GM21576 (cell line): ENCODE measurements around the gene ATP5F1A.

Experiments
- ATAC-seq: cut with Tn5 transposase; IDR thresholded peaks from one replicate; pipeline ENCODE4 v1.9.1; 2021; ENCODE audit warnings: mild to moderate bottlenecking, moderate library complexity; ENCODE audit not compliant: unreplicated experiment

The ATP5F1A gene

DNA sequence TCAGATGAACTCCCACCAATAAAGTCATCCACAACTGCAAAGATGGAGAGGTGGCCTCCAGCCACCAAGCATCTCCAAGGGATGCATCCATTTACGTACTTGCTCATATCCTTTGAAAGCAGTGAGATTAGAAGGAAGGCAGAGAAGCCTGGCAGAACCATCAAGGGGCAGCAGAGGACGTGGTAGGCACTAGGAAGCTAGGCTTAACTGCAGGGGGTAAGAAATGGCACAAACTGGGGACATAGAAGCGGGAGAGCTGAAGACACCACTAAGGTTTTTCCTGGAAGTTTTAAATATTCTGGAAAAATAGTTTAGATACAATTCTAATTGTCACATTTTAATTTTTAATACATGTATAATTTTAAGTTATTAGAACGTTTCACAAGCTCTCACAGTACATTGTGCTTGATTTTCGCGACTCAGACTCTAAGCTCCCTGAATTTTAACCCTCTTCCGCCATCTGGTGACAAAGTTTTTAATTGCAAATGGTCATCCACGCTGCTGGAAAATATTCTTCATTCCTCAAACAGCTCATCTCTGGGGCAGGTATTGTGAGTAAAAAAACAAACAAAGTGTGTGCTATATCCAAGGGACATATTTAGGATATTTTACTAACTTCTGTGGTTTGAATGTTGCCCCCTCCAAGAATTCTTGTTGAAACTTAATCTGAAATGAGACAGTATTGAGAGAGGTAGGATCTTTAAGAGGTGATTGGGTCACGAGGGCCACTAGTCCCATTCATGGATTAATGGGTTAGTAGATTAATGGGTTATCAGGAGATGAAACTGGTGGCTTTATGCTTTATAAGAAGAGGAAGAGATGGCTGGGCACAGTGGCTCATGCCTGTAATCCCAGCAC is 24.4 kb downstream of the ATP5F1A start:
- no peak for ATAC-seq

DNA sequence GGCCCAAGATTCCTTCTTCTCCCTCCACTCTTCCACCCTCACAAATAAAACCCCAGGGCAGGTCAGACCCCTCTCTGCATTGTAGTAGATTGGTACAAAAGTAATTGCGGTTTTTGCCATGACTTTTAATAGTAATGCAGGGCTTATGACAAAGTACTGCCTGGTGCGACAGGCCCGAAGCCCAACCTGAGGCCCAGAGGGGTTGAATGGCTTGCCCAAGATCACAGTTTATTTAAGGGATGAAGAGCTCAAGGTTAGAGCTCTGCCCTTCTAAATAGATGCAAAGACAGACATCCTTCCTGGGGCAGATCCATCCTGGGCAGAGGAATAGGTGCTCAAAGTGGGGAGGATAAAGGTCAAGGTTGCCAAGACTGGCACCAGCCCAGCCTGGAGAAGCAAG is 25.1 kb downstream of the ATP5F1A start:
- no peak for ATAC-seq

DNA sequence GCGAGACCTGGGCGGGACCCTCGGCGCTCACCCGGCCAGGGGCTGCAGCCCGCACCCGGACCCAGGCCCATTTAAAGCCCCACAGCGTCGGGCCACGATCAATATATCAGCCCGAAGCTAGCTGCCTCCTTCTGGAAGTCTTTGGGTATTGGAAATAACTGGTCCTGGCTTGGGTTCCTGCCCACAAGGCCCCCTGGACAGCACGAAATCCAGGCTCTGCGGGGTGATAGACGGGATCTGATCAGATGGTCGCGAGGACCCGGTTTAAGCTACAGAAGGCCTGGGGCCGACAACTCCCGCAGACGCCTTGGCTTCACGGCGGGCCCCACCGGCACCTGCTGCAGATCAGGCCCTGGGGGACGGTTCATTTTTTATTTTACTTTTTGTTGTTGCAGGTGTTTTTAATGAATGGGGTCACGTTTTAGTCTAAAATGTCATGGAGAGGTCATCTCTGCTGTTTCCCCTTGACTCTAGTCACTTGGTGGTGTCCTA is 25.7 kb downstream of the ATP5F1A start:
- ATAC-seq: no peak

GRCh38 chr18:46071653-46072375 is 26.3 kb downstream of the ATP5F1A start, which contains the start of gene PSTPIP2:
Gene PSTPIP2, minus strand, starts transcription at chr18:46072260. Its CDS starts 72 bp downstream, at chr18:46072188.
- peak; percentile 51 for ATAC-seq

GRCh38 chr18:46070815-46071652 is 27.1 kb downstream of the ATP5F1A start:
- ATAC-seq: no peak

GRCh38 chr18:46070232-46070631 is 27.9 kb downstream of the ATP5F1A start:
- no peak for ATAC-seq

DNA sequence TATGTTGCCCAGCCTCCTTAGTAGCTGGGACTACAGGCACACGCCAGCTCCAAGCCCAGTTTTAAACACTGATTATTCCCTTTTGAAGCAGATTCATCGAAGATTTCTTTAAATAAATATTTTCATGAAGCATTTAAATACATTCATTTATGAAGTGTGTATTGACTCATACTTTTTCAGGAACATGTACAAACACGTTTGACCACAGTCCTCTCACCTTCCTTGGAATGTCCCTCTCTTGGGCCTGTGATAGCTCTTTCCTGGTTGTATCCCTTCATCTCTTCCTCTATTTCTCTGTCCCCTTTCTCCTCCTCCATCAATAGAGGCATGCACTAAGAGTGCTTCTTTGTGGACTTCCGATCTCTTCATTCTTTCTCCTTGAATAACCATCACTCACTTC is 28.6 kb downstream of the ATP5F1A start:
- ATAC-seq: no peak

GRCh38 chr18:46068763-46069162 is 29.3 kb downstream of the ATP5F1A start:
- no peak for ATAC-seq

GRCh38 chr18:46067438-46068007 is 30.6 kb downstream of the ATP5F1A start:
- no peak for ATAC-seq

GRCh38 chr18:46062781-46063180 is 35.3 kb downstream of the ATP5F1A start:
- no peak for ATAC-seq

GRCh38 chr18:46061796-46062195 is 36.3 kb downstream of the ATP5F1A start:
- no peak for ATAC-seq

DNA sequence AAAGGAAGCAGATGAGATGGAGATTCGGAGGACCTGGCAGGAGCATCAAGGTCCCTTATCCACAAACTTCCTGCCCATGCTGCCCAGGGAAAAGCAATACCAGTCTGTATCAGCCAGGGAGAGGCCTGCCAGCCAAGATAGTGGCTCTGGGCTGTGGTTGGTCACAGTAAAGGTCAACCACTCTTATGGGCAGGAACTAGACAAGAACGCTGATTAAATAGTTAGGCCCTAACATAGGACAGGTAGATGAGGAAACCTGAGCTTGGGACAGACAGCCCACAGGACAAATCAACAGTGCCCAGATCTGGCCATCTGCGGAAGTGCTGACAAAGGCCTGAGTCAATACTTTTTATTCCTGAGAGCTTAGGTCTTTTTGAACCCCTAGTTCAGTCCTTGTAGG is 36.7 kb downstream of the ATP5F1A start:
- ATAC-seq: no peak

DNA sequence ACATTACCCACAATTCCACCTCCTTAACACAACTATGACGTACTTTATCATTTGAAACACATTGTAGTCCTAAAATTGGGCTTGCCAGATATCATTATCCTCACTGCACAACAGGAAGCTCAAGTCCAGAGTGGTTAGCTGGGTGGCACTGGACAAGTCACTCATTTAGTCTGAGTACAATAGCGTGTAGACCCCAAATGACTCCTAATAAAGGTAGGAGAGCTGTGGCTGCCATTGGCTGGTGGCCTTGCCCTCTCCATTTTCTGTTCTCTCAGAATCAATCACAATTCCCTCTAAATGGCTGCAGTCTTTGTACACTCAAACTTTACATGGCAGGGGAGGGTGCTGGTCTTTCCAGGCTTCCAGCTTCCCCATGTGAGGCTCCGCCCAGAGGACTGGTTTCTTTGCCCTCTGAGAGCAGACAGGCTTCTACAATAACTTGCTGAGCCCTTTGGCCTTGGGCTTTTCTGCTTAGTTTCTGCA is 37.7 kb downstream of the ATP5F1A start:
- ATAC-seq: no peak

DNA sequence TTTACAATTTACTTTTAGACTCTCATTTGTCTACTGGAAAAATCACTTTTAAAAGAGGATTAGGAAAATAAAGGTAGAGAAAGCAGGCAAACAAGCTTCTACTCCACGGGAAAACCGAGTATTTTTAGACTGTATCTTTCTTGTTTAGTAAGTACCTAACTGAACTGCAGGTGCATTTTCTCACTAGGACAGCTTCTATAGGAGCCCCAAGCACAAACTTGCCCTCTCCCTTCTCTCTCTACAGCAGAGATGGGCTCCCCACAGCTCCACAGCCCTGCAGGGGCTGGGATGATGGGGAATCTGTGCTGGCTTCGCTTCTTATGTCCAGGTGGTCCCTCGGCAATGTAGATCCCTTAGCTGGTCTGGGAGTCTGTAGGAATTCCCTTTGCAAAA is 42.3 kb downstream of the ATP5F1A start:
- ATAC-seq: no peak

GRCh38 chr18:46054956-46055837 is 42.9 kb downstream of the ATP5F1A start:
- no peak for ATAC-seq

GRCh38 chr18:46053368-46054095 is 44.6 kb downstream of the ATP5F1A start:
- ATAC-seq: no peak

DNA sequence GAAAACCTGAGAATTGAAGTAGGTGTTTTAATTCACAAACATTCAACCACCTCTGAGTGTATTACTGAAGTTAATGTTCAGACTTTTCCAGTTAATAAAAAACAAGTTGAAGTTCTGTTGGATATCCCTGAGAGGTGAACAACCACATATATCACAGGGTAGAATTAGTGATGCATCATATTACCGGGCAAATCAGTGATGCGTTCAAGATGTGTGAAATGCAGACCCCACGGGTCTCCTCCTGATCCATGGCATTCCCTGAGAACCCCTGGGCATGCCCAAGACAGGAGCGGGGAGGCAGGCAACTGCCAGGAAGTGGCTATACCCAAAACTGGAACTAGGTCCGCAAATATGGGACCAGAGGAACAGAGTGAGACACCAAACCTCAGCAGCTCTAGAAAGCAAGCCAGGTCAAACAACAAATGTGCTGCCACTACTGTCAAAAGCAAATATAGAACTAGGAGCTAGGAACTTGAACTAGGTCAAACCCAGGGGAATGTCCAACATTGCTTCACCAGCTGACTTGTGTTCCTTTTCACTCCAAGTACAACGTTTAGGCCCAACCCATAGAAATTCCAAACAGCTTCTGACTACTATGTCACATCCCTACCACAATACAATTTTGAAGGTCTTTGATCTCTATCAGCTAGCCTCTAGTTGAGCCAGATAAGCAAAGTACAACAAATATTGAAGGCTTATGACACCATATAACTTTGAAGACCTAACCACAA is 46.2 kb downstream of the ATP5F1A start:
- no peak for ATAC-seq

DNA sequence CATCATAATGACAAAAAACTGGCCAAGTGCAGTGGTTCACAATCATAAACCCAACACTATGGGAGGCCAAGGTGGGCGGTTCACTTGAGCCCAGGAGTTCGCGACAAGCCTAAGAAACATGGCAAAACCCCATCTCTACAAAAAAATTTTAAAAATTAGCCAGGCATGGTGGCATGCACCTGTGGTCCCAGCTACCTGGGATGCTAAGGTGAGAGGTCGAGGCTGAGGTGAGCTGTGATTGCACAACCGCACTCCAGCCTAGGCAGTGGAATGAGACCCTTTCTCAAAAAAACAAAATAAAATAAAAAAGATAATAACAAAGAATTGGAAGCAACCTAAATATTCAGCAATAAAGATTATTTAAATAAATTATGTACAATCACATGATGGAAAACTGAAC is 47.8 kb downstream of the ATP5F1A start:
- no peak for ATAC-seq
